H1 (cell line): Measurements from ENCODE around the gene ARMC5. TPM values are rescaled to one million over a fixed set of nuclear protein-coding genes. Genes with fewer than 3 reads are reported as not detected.

ENCODE experiments used
- CTCF ChIA-PET: fragments of 300-600 bp; sonication (Branson Sonifier 250); formaldehyde crosslinking; loops from one replicate; lab custom pipeline; 2021; ENCODE audit not compliant: partially characterized antibody; lab: Charles Lee
- POLR2A ChIA-PET: fragments of 300-600 bp; sonication (Branson Sonifier 250); formaldehyde crosslinking; loops from one replicate; lab custom pipeline; 2021; ENCODE audit warnings: inconsistent platforms; ENCODE audit not compliant: partially characterized antibody; lab: Charles Lee
- DNase-seq, 2 experiments: peaks; one replicate each; pipeline versions ENCODE4 v3.0.0 to v3.0.0-alpha.2; 2010 to 2022; ENCODE audit warnings: low spot score in 2 of 2, low read depth in 1 of 2, mixed read lengths in 1 of 2
- FAIRE-seq: peaks from 2 replicates; lab custom pipeline; 2011; peaks lifted over from hg19 to GRCh38; lab: Jason Lieb, UNC
- H2AFZ ChIP-seq: 2 replicates; pipeline ENCODE4 v1.8.1; 2012; ENCODE audit warnings: low read length, inconsistent platforms
- H2AK5ac ChIP-seq: 2 replicates; pipeline ENCODE4 v1.6.1; 2013; ENCODE audit warnings: low read depth, low read length
- H2BK120ac ChIP-seq: replicated peaks from 2 replicates; pipeline ENCODE3; 2013; ENCODE audit warnings: low read depth, low read length, inconsistent platforms
- H2BK12ac ChIP-seq: 2 replicates; pipeline ENCODE4 v1.6.1; 2013; ENCODE audit warnings: low read depth, low read length
- H2BK15ac ChIP-seq: 2 replicates; pipeline ENCODE4 v1.6.1; 2013; ENCODE audit warnings: low read length
- H2BK20ac ChIP-seq: 2 replicates; pipeline ENCODE4 v1.6.1; 2013; ENCODE audit warnings: low read length
- H2BK5ac ChIP-seq: 2 replicates; pipeline ENCODE4 v1.6.1; 2013; ENCODE audit warnings: low read depth, low read length
- H3K14ac ChIP-seq: 2 replicates; pipeline ENCODE4 v1.6.1; 2013; ENCODE audit warnings: inconsistent platforms; ENCODE audit not compliant: insufficient read length
- H3K18ac ChIP-seq: 2 replicates; pipeline ENCODE4 v1.6.1; 2013; ENCODE audit warnings: low read length; ENCODE audit errors: extremely low read depth
- H3K23ac ChIP-seq: 2 replicates; pipeline ENCODE4 v1.6.1; 2013; ENCODE audit warnings: inconsistent platforms; ENCODE audit not compliant: insufficient read length
- H3K23me2 ChIP-seq: 2 replicates; pipeline ENCODE4 v1.6.1; 2013; ENCODE audit warnings: low read depth, low read length
- H3K27ac ChIP-seq: 2 replicates; pipeline ENCODE4 v1.6.1; 2011; ENCODE audit warnings: low read depth, low read length, inconsistent platforms
- H3K27me3 ChIP-seq, 4 experiments: replicated peaks in 1 of 4; 1 replicate in 1 of 4; 2 replicates in 3 of 4; pipeline versions ENCODE4 v1.6.1 to v1.8.1; 2011 to 2013; ENCODE audit warnings: low read length in 3 of 4, mild to moderate bottlenecking in 3 of 4, inconsistent platforms in 2 of 4, mixed read lengths in 2 of 4, moderate library complexity in 1 of 4; ENCODE audit not compliant: control insufficient read depth in 3 of 4, insufficient read depth in 3 of 4; ENCODE audit errors: extremely low read depth in 1 of 4
- H3K36me3 ChIP-seq, 4 experiments: 2 replicates each; pipeline versions ENCODE4 v1.6.1 to v1.8.1; 2011 to 2013; ENCODE audit warnings: mild to moderate bottlenecking in 4 of 4, low read length in 3 of 4, moderate library complexity in 2 of 4, control low read depth in 1 of 4, inconsistent platforms in 1 of 4; ENCODE audit not compliant: insufficient read depth in 4 of 4, control insufficient read depth in 2 of 4
- H3K4ac ChIP-seq: replicated peaks from 2 replicates; pipeline ENCODE3; 2013; ENCODE audit warnings: low read length, low read depth, mixed read lengths, inconsistent platforms; ENCODE audit not compliant: insufficient read length
- H3K4me1 ChIP-seq, 4 experiments: replicated peaks in 1 of 4; 1 replicate in 1 of 4; 2 replicates in 3 of 4; pipeline versions ENCODE4 v1.6.1 to v1.8.1; 2011 to 2013; ENCODE audit warnings: low read length in 3 of 4, inconsistent platforms in 2 of 4, mixed read lengths in 1 of 4; ENCODE audit not compliant: insufficient read depth in 4 of 4, control insufficient read depth in 3 of 4
- H3K4me2 ChIP-seq, 2 experiments: 2 replicates each; pipeline versions ENCODE4 v1.6.1 to v1.8.1; 2011 to 2013; ENCODE audit warnings: low read depth in 2 of 2, low read length in 2 of 2, control low read depth in 1 of 2, inconsistent platforms in 1 of 2, mild to moderate bottlenecking in 1 of 2; ENCODE audit not compliant: insufficient read depth in 1 of 2
- H3K4me3 ChIP-seq, 4 experiments: fragments of 200-600, 300-600 bp in 1 of 4; sonication (generic), shearing (Covaris generic), sonication (Bioruptor Twin) in 1 of 4; 2 replicates each; pipeline versions ENCODE4 v1.5.1 to v1.8.1; 2011 to 2016; ENCODE audit warnings: low read length in 4 of 4, low read depth in 3 of 4, control low read depth in 2 of 4, inconsistent platforms in 2 of 4, mild to moderate bottlenecking in 2 of 4, mixed read lengths in 1 of 4, moderate library complexity in 1 of 4; ENCODE audit not compliant: insufficient read depth in 2 of 4; ENCODE audit errors: extremely low read depth in 1 of 4
- H3K56ac ChIP-seq: replicated peaks from 2 replicates; pipeline ENCODE3; 2013; ENCODE audit warnings: low read depth, mild to moderate bottlenecking, mixed read lengths, low read length, inconsistent platforms; ENCODE audit not compliant: insufficient read length
- H3K79me1 ChIP-seq: 2 replicates; pipeline ENCODE4 v1.6.1; 2013; ENCODE audit warnings: low read depth, low read length, control low read depth
- H3K79me2 ChIP-seq, 2 experiments: 2 replicates each; pipeline versions ENCODE4 v1.6.1 to v1.8.1; 2012 to 2013; ENCODE audit warnings: low read length in 2 of 2, mild to moderate bottlenecking in 2 of 2, inconsistent platforms in 1 of 2; ENCODE audit not compliant: insufficient read depth in 2 of 2, control insufficient read depth in 1 of 2
- H3K9ac ChIP-seq, 4 experiments: replicated peaks in 1 of 4; 1 replicate in 1 of 4; 2 replicates in 3 of 4; pipeline versions ENCODE4 v1.6.1 to v1.8.1; 2011 to 2013; ENCODE audit warnings: low read depth in 3 of 4, low read length in 3 of 4, control low read depth in 2 of 4, mild to moderate bottlenecking in 2 of 4, moderate library complexity in 2 of 4, inconsistent platforms in 1 of 4; ENCODE audit errors: extremely low read depth in 1 of 4
- H3K9me3 ChIP-seq, 2 experiments: 2 replicates each; pipeline versions ENCODE4 v1.6.1 to v1.8.1; 2012 to 2013; ENCODE audit warnings: mild to moderate bottlenecking in 2 of 2, moderate library complexity in 2 of 2, control low read depth in 1 of 2, inconsistent platforms in 1 of 2, low read depth in 1 of 2, low read length in 1 of 2, mixed read lengths in 1 of 2; ENCODE audit not compliant: insufficient read depth in 2 of 2
- H4K20me1 ChIP-seq, 2 experiments: replicated peaks in 1 of 2; 2 replicates each; pipeline versions ENCODE3 to v1.8.1; 2011 to 2013; ENCODE audit warnings: inconsistent platforms in 2 of 2, low read length in 2 of 2, mild to moderate bottlenecking in 1 of 2; ENCODE audit not compliant: insufficient read depth in 2 of 2, control insufficient read depth in 1 of 2
- H4K5ac ChIP-seq: 2 replicates; pipeline ENCODE4 v1.6.1; 2013; ENCODE audit warnings: low read length, low read depth, mixed read lengths, inconsistent platforms; ENCODE audit not compliant: insufficient read length
- H4K8ac ChIP-seq: 2 replicates; pipeline ENCODE4 v1.8.0; 2013; ENCODE audit warnings: mild to moderate bottlenecking, moderate library complexity, low read length, inconsistent platforms; ENCODE audit not compliant: insufficient read depth; ENCODE audit errors: extremely low read depth
- H4K91ac ChIP-seq: replicated peaks from 2 replicates; pipeline ENCODE3; 2013; ENCODE audit warnings: low read length, mixed read lengths, inconsistent platforms; ENCODE audit not compliant: insufficient read length
- BACH1 ChIP-seq: IDR thresholded peaks from 2 replicates; pipeline ENCODE4 v1.6.1; 2012; ENCODE audit warnings: low read length, improper control_type of control experiment
- BCL11A ChIP-seq, 2 experiments: IDR thresholded peaks; one replicate each; pipeline ENCODE4 v1.6.1; 2011; ENCODE audit warnings: low read depth in 2 of 2, low read length in 2 of 2, mild to moderate bottlenecking in 2 of 2
- BRCA1 ChIP-seq: IDR thresholded peaks from 2 replicates; pipeline ENCODE4 v1.6.1; 2012; ENCODE audit warnings: low read depth, low read length, improper control_type of control experiment
- CBX8 ChIP-seq: fragments of 300-800, 300-1000 bp; sonication (generic); IDR thresholded peaks from 2 replicates; pipeline ENCODE4 v1.7.1; 2016; ENCODE audit warnings: low read depth, low read length, borderline replicate concordance
- CHD1 ChIP-seq: IDR thresholded peaks from 2 replicates; pipeline ENCODE4 v1.6.1; 2012; ENCODE audit warnings: low read depth, low read length, improper control_type of control experiment
- CREB1 ChIP-seq: IDR thresholded peaks from 2 replicates; pipeline ENCODE4 v1.6.1; 2012; ENCODE audit warnings: inconsistent platforms
- FOSL1 ChIP-seq: IDR thresholded peaks from 2 replicates; pipeline ENCODE4 v1.6.1; 2011; ENCODE audit warnings: mild to moderate bottlenecking, low read depth, low read length, moderate library complexity; ENCODE audit not compliant: insufficient read depth
- HDAC6 ChIP-seq: IDR thresholded peaks from one replicate; pipeline ENCODE4 v1.7.1; 2012; ENCODE audit warnings: low read depth, mild to moderate bottlenecking, inconsistent platforms, low read length, moderate library complexity
- KDM5A ChIP-seq: fragments of 200-600 bp; IDR thresholded peaks from 2 replicates; pipeline ENCODE4 v1.7.1; 2012; ENCODE audit warnings: mild to moderate bottlenecking, low read length, inconsistent platforms, mixed read lengths
- RNF2 ChIP-seq: fragments of 200-900, 300-1000 bp; sonication (generic); IDR thresholded peaks from 2 replicates; pipeline ENCODE4 v1.7.1; 2016; ENCODE audit warnings: borderline replicate concordance, low read depth, mild to moderate bottlenecking, antibody characterized with exemption, low read length; ENCODE audit not compliant: poor library complexity, severe bottlenecking; ENCODE audit errors: missing control alignments
- RXRA ChIP-seq: IDR thresholded peaks from 2 replicates; pipeline ENCODE4 v1.6.1; 2011; ENCODE audit warnings: low read depth, mild to moderate bottlenecking, low read length, moderate library complexity; ENCODE audit not compliant: insufficient read depth
- SUZ12 ChIP-seq: fragments of 200-600 bp; sonication (generic); IDR thresholded peaks from 2 replicates; pipeline ENCODE4 v1.6.1; 2012; ENCODE audit warnings: mild to moderate bottlenecking, inconsistent platforms, low read length, moderate library complexity, mixed read lengths
- TCF12 ChIP-seq: IDR thresholded peaks from 2 replicates; pipeline ENCODE4 v1.6.1; 2011; ENCODE audit warnings: low read depth, mild to moderate bottlenecking, low read length
- YY1 ChIP-seq: IDR thresholded peaks from 2 replicates; pipeline ENCODE4 v1.6.1; 2011; ENCODE audit warnings: low read depth, mild to moderate bottlenecking, low read length
- WGBS, 2 experiments: shearing (Covaris generic) in 1 of 2; methylation state at CpG; one replicate each; pipeline versions ENCODE4 v1.1.6 to v1.1.7; 2013 to 2015; ENCODE audit warnings: low lambda C conversion rate in 2 of 2, mixed read lengths in 2 of 2, inconsistent platforms in 1 of 2, low coverage in 1 of 2, missing lambda C conversion rate in 1 of 2; ENCODE audit not compliant: insufficient replicate concordance in 2 of 2, insufficient coverage in 1 of 2, insufficient read length in 1 of 2; ENCODE audit errors: extremely low coverage in 1 of 2, missing lambda C conversion rate in 1 of 2; 5-methylcytosine and 5-hydroxymethylcytosine counted together
- polyA plus RNA-seq, 7 experiments: library from polyadenylated mRNA; depleted of rRNA in 3 of 7; stranded (reverse) in 5 of 7; unstranded in 2 of 7; fragments of >200 nt in 5 of 7; fragments of 200-250 nt in 2 of 7; gene quantifications; 1 replicate in 5 of 7; 2 replicates in 1 of 7; 4 replicates in 1 of 7; pipeline versions ENCODE4 v1.2.1 to v1.2.3, GENCODE V29; 2011 to 2013; ENCODE audit warnings: missing spikeins in 2 of 7, mixed read lengths in 2 of 7
- total RNA-seq: library from RNA; stranded (reverse); fragmentation: NEBNext Ultra II Directional; extraction: Animal tissue kit (Norgen Biotek cat#: 25700); gene quantifications from 2 replicates; pipeline ENCODE4 v1.2.1, GENCODE V29; 2021
- TF ChIP-seq, protein P1 (sequence below): IDR thresholded peaks from 2 replicates; pipeline ENCODE4 v1.6.1; 2012; ENCODE audit warnings: inconsistent platforms

Gene ARMC5
- total and polyA plus RNA-seq, 2 of the 8 experiments (the other 6 are each of a cell fraction or from before 2014, with no cell fraction given) = 7.8 to 8.7 TPM

DNA sequence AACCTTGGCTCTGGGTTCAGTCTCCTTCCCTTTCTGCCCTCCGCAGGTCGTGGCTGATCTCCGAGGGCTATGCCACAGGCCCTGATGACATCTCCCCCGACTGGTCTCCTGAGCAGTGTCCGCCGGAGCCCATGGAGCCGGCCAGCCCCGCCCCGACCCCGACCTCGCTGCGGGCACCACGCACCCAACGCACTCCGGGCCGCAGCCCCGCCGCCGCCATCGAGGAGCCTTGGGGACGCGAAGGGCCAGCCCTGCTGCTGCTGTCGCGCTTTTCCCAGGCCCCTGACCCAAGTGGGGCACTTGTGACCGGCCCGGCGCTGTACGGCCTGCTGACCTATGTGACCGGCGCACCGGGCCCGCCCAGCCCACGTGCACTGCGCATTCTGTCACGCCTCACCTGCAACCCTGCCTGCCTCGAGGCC, 5.1 kb downstream of the ARMC5 start:
- Histone ChIP-seq H3K9ac (no peak overlapping the region), H3K14ac (no peak overlapping the region), H3K18ac (no peak overlapping the region), H3K4ac (no peak overlapping the region), H2AK5ac (no peak overlapping the region), H2BK120ac (no peak overlapping the region), H3K23me2 (0 out of 2 replicates have a peak, but pooled peaks cover 3% of the 10 kb centered on the region), H3K79me1 (no peaks in the 10 kb centered on the region), H3K79me2 (no peaks in the 10 kb centered on the region), H4K5ac (no peak overlapping the region), H2BK15ac (no peak overlapping the region)
- no peak for DNase-seq
- 91% methylated on average over 22 of the region's 36 CpGs; no CpG with 5 or more reads in 1 of the 2 experiments for WGBS, 2 experiments
- POLR2A ChIA-PET = no interaction called here
- TF ChIP-seq YY1 (no peak), CREB1 (no peak), RNF2 (no peak), BCL11A (IDR thresholded peaks at IDR 0.05; ENCODE audit: low read depth in 2 of 2, low read length in 2 of 2) (no peak), SUZ12 (no peak), FOSL1 (no peak), CHD1 (no peak), BACH1 (no peak), CBX8 (no peak), KDM5A (no peak), BRCA1 (no peak), RXRA (no peak), HDAC6 (no peak), TCF12 (no peak)
- TF ChIP-seq, protein P1, sequence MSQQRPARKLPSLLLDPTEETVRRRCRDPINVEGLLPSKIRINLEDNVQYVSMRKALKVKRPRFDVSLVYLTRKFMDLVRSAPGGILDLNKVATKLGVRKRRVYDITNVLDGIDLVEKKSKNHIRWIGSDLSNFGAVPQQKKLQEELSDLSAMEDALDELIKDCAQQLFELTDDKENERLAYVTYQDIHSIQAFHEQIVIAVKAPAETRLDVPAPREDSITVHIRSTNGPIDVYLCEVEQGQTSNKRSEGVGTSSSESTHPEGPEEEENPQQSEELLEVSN = no peak
- TF ChIP-seq, all 59 proteins: peak for 0
- H3K27me3 ChIP-seq = no peaks in the 10 kb centered on the region
- no peak overlapping the region for H4K8ac ChIP-seq
- no peaks in the 10 kb centered on the region for H3K9me3 ChIP-seq
- no peak overlapping the region for H3K27ac ChIP-seq
- no peak overlapping the region for H3K4me3 ChIP-seq
- peaks cover 0 to 13% (median 1%) of the 10 kb centered on the region in 4 experiments; a peak in 4 of 8 replicates for H3K36me3 ChIP-seq
- no peak overlapping the region for H2AFZ ChIP-seq
- FAIRE-seq = no peak
- no peaks in the 10 kb centered on the region for H4K20me1 ChIP-seq
- H2BK12ac ChIP-seq = no peak overlapping the region
- H2BK20ac ChIP-seq = no peak overlapping the region
- no peak overlapping the region for H2BK5ac ChIP-seq
- H3K4me2 ChIP-seq = no peak overlapping the region
- CTCF ChIA-PET = no interaction called here
- H3K4me1 ChIP-seq = no peaks in the 10 kb centered on the region
- H4K91ac ChIP-seq = no peak overlapping the region
- no peak overlapping the region for H3K56ac ChIP-seq
- no peak overlapping the region for H3K23ac ChIP-seq
